HUES6 (cell line): ENCODE measurements around the gene TCTN1.
"Not testable (repeated sequence)": the region's sequence is repeated elsewhere in the genome, so short reads cannot be mapped to it uniquely, and the experiment has no call there.

ENCODE experiments used
- H3K27ac ChIP-seq: 2 replicates; pipeline ENCODE4 v1.7.0; 2013; ENCODE audit warnings: low read depth, mild to moderate bottlenecking, low read length, inconsistent platforms
- H3K27me3 ChIP-seq: 2 replicates; pipeline ENCODE4 v1.6.1; 2013; ENCODE audit warnings: low read length; ENCODE audit not compliant: control insufficient read depth, insufficient read depth
- H3K36me3 ChIP-seq: 2 replicates; pipeline ENCODE4 v1.6.1; 2013; ENCODE audit warnings: low read length; ENCODE audit not compliant: control insufficient read depth, insufficient read depth
- H3K4me1 ChIP-seq: 2 replicates; pipeline ENCODE4 v1.6.1; 2013; ENCODE audit warnings: low read length; ENCODE audit not compliant: control insufficient read depth, insufficient read depth
- H3K4me3 ChIP-seq: 2 replicates; pipeline ENCODE4 v1.5.1; 2013; ENCODE audit warnings: low read depth, low read length
- H3K9ac ChIP-seq: one replicate; pipeline ENCODE4 v1.6.1; 2013; ENCODE audit warnings: mild to moderate bottlenecking, low read length
- H3K9me3 ChIP-seq: 2 replicates; pipeline ENCODE4 v1.6.1; 2013; ENCODE audit warnings: low read depth, low read length; ENCODE audit not compliant: control insufficient read depth, insufficient read depth

Gene TCTN1

DNA sequence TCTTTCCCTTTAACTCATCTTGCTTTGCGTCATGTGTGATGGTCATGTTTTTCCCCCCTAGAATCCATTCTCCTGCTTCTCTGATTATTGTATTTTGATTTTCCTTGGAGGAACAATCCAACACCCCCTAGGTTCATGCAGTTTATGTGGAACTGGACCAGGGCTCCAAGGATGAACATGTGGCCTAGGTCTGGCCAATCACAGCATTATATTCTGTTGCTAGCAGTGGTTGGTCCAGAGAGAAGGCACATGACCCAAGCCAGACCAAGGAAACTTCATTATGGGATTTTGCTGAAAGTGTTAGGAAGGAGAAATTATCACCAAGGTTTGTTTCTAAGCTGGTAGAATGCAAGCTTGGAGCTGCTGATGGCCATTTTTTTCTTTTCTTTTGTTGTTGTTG is 23.9 kb upstream of the TCTN1 start:
- H3K36me3 ChIP-seq, result no peaks in the 10 kb centered on the region
- H3K4me1 ChIP-seq, result peaks cover 6% of the 10 kb centered on the region; the same call in 1 of the 2 replicates
- no peaks in the 10 kb centered on the region for H3K27me3 ChIP-seq
- no peak overlapping the region for H3K27ac ChIP-seq
- no peak overlapping the region for H3K4me3 ChIP-seq
- H3K9me3 ChIP-seq, result no peaks in the 10 kb centered on the region
- no peak overlapping the region for H3K9ac ChIP-seq

DNA sequence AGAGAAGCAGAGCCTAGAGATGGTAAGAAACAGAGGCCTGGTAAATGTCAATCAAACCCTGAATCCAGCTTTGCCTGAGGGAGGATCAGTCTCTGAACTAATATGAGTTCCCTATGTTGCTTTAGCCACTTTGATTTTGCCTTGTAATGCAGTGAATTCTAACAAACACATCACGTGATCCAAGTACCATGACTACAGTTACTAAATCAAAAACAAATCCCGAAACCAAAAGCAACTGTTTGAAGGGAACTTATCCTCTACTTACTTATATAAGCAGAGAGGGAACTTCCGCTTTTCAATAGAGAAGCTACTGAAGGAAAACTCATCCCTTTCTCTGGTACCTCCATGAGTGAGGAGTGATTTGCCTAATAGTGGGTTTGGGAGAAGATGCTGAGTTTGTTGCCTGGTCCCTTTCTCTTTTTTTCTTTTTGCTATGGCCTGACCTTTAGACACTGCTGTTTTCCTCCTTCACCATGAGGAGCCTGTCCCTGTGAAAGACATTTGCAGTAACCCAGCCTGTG is 23.1 kb upstream of the TCTN1 start:
- no peak overlapping the region for H3K9ac ChIP-seq
- 0 out of 2 replicates have a peak, but pooled peaks cover 3% of the 10 kb centered on the region for H3K4me1 ChIP-seq
- H3K36me3 ChIP-seq, result no peaks in the 10 kb centered on the region
- no peaks in the 10 kb centered on the region for H3K9me3 ChIP-seq
- no peak overlapping the region for H3K4me3 ChIP-seq
- H3K27ac ChIP-seq, result no peak overlapping the region
- H3K27me3 ChIP-seq, result no peaks in the 10 kb centered on the region

DNA sequence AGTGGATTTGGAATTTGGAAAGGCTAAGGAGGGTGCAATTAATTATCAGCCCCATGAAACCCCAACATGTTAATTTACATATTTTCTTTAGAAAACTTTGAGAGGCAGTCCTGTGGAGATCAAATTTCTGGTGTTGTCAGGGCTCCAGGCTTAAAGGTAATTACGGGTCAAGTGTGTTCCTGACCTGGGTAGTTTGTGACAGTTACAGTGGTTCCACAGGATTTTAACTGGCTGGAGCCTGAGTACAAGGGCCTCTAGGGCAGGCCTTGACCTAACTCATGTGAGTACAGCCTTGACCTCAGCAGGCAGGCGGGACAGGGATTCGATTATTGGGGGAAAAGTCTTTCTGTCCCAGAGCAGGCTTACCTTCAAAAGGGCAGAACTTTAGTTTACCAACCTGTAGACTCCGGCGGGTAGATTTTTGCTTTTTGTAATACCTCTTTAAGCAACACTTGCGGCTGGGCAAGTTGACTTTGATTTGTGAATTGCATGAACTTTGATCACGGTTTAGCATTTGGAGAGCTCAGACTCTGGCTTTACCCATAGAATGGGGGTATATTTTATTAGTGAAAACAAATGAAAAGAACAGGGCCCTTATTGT is 22.4 kb upstream of the TCTN1 start:
- Histone ChIP-seq H3K9ac (no peak overlapping the region), H3K4me3 (no peak overlapping the region), H3K9me3 (no peaks in the 10 kb centered on the region), H3K27me3 (no peaks in the 10 kb centered on the region), H3K36me3 (no peaks in the 10 kb centered on the region), H3K4me1 (0 out of 2 replicates have a peak, but pooled peaks cover 3% of the 10 kb centered on the region), H3K27ac (no peak overlapping the region)

DNA sequence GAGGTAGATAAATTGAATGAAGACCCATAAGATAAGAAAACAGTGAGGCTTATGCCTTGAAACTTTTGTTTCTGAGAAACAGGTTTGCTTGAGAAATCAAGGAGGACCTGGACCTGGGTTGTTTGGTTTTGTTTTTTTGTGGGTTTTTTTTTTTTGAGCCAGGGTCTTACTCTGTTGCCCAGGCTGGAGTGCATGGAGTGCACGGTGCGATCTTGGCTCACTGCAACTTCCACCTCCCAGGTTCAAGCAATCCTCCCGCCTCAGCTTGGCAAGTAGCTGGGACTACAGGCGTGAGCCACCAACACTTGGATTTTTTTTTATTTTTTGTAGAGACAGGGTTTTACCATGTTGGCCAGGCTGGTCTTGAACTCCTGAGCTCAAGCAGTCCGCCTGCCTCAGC is 21.9 kb upstream of the TCTN1 start:
- Histone ChIP-seq H3K4me1 (0 out of 2 replicates have a peak, but pooled peaks cover 3% of the 10 kb centered on the region), H3K27me3 (no peaks in the 10 kb centered on the region), H3K27ac (no peak overlapping the region), H3K9ac (no peak overlapping the region), H3K4me3 (no peak overlapping the region), H3K36me3 (no peaks in the 10 kb centered on the region), H3K9me3 (no peaks in the 10 kb centered on the region)

DNA sequence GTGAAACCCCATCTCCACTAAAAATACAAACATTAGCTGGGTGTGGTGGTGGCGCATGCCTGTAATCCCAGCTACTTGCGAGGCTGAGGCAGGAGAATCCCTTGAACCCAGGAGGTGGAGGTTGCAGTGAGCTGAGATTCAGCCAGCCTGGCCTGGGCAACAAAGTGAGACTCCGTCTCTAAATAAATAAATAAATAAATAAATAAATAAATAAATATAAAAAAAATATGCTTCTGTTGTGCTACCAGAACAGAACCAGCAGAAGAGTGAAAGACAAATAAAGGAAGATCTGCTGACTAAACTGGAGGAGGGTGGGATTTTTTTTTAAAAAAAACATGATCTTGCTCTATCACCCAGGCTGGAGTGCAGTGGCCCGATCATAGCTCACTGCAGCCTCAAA is 21.0 kb upstream of the TCTN1 start:
- H3K9me3 ChIP-seq, H3K4me3 ChIP-seq, H3K36me3 ChIP-seq, H3K4me1 ChIP-seq, H3K27ac ChIP-seq, H3K27me3 ChIP-seq, H3K9ac ChIP-seq: not testable (repeated sequence)

DNA sequence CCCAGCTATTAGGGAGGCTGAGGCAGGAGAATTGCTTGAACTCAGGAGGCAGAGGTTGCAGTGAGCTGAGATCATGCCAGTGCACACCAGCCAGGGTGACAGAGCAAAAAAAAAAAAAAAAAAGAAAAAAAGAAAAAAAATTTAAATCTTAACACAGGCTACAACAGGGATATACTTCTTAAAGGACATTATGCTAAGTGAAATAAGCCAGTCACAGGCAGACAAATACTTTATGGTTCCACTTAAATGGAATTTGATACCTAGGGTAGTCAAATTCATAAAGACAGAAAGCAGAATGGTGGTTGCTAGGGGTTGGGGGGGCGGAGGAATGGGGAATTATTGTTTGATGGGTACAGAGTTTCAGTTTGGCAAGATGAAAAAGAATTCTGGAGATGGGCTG is 16.0 kb upstream of the TCTN1 start:
- Histone ChIP-seq H3K4me3 (no peak overlapping the region), H3K36me3 (no peaks in the 10 kb centered on the region), H3K9me3 (no peaks in the 10 kb centered on the region), H3K4me1 (no peaks in the 10 kb centered on the region), H3K9ac (no peak overlapping the region), H3K27ac (no peak overlapping the region), H3K27me3 (no peaks in the 10 kb centered on the region)

DNA sequence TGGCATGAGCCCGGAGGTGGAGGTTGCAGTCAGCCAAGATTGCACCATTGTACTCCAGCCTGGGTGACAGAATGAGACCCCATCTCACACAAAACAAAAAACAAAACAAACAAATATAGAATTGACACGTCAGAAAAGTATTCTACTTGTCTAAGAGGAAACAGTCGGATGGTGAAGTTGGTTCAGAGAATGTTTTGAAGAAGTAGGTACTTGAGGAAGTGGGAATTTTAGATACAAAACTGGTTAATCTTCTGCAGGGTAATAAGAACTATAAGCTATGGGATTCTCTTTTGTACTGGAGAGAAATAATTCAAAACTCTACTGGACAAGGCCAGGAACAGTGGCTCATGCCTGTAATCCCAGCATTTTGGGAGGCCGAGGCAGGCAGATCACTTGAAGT is 14.6 kb upstream of the TCTN1 start:
- H3K36me3 ChIP-seq, result no peaks in the 10 kb centered on the region
- H3K4me1 ChIP-seq, result no peaks in the 10 kb centered on the region
- H3K9me3 ChIP-seq, result no peaks in the 10 kb centered on the region
- no peaks in the 10 kb centered on the region for H3K27me3 ChIP-seq
- H3K4me3 ChIP-seq, result no peak overlapping the region
- no peak overlapping the region for H3K9ac ChIP-seq
- no peak overlapping the region for H3K27ac ChIP-seq

DNA sequence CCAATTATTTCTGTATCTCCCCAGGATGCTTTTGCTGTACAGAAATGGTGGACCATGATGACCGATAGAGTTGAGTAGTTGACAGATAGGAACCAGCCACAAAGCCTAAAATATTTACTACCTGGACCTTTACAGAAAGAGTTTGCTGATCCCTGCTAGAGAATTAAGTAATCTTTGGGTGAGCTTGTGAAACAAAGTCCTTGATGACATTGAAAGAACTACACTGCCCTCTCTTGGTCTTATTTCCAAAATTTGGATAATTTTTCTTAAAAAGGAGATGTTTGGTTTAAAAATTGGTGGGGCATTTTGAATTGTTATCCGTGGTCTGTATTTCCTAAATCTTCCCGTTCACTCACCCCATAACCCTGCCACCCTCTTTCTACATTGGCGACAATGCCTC is 13.7 kb upstream of the TCTN1 start:
- Histone ChIP-seq H3K9me3 (no peaks in the 10 kb centered on the region), H3K4me1 (no peaks in the 10 kb centered on the region), H3K27me3 (no peaks in the 10 kb centered on the region), H3K27ac (no peak overlapping the region), H3K4me3 (no peak overlapping the region), H3K9ac (no peak overlapping the region), H3K36me3 (no peaks in the 10 kb centered on the region)

DNA sequence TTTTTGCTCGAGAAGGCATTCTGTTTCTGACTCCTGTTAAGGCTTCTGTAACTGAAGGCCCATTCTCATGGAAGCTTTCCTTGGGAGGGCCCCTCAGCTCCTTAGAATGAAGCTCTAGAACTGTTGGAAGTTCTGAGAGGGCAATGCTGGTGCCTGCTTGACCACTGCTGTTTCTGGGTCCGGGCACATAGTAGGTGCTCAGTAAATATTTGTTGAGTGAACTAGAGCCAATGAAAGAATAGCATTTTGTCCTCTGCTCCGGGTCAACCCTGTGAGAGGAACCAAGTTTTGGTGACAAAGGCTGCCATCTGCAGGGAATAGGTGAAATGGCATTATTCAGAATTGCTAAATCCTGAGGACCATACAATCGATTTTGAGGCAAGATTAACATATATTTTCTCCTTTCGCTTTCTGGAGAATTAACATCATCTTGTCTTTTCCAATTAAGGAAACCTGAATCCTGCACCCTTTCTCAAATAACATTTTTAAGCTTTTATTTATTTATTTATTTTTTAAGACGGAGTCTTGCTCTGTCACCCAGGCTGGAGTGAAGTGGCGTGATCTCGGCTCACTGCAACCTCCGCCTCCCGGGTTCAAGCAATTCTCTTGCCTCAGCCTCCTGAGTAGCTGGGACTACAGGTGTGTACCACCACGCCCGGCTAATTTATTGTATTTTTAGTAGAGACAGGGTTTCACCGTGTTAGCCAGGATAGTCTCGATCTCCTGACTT is 11.7 kb upstream of the TCTN1 start:
- not testable (repeated sequence) for H3K36me3 ChIP-seq, H3K4me1 ChIP-seq, H3K27me3 ChIP-seq, H3K27ac ChIP-seq, H3K9me3 ChIP-seq, H3K4me3 ChIP-seq, H3K9ac ChIP-seq

DNA sequence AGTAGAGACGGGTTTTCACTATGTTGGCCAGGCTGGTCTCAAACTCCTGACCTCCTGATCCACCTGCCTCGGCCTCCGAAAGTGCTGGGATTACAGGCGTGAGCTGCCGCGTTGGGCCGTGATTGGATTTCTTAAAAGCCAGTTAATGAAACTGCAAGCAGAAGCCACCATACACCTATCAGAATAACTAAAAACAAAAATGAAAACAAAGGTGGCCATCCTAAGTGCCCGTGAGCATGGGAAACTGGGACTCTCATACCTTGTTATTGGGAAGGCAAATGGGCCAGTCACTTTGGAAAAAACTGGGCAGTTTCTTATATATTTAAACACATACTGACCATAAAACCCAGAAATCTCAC is 7.7 kb upstream of the TCTN1 start:
- H3K4me3 ChIP-seq, result no peak overlapping the region
- no peaks in the 10 kb centered on the region for H3K36me3 ChIP-seq
- no peak overlapping the region for H3K9ac ChIP-seq
- no peaks in the 10 kb centered on the region for H3K27me3 ChIP-seq
- H3K9me3 ChIP-seq, result no peaks in the 10 kb centered on the region
- no peak overlapping the region for H3K27ac ChIP-seq
- no peaks in the 10 kb centered on the region for H3K4me1 ChIP-seq

DNA sequence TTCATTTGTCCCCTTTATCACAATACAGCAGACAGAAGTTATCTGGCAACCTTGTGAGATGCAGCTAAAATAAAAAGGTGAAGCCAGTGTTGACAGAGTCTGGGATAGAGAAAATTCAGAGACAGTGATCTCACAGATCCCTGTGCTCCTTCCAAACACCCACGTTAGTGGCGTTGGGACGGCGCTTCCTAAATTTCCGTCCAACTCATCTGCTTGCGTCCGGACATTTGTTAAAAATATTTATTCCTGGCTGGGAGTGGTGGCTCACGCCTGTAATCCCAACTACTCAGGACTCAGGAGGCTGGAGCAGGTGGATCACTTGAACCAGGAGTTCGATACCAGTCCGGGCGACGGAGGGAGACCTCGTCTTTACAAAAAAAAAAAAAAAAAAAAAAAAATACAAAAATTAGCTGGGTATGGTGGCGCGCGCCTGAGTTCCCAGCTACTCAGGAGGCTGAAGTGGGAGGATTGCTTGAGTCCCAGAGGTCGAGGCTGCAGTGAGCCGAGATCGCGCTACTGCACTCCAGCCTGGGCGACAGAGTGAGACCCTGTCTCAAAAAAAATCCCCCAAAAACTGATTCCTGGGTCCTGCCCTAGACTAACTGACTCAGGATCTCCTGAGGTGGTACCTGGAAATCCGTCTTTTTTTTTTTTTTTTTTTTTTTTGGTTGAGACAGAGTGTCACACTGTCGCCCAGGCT is 708 bp upstream of the TCTN1 start:
- Histone ChIP-seq H3K9me3 (no peaks in the 10 kb centered on the region), H3K4me3 (peak overlapping the region; percentile 85), H3K4me1 (peaks cover 6% of the 10 kb centered on the region; the same call in 1 of the 2 replicates), H3K9ac (peak overlapping the region; percentile 51), H3K27ac (no peak overlapping the region), H3K27me3 (no peaks in the 10 kb centered on the region), H3K36me3 (no peaks in the 10 kb centered on the region)
